IPS-15b (cell line): ENCODE measurements around the gene ARHGEF10L.

Experiments used
- H3K27me3 ChIP-seq: one replicate; pipeline ENCODE4 v1.6.1; 2013; ENCODE audit warnings: low read length; ENCODE audit not compliant: control insufficient read depth, insufficient read depth
- H3K36me3 ChIP-seq: one replicate; pipeline ENCODE4 v1.6.1; 2013; ENCODE audit warnings: low read length; ENCODE audit not compliant: control insufficient read depth, insufficient read depth
- H3K4me1 ChIP-seq: one replicate; pipeline ENCODE4 v1.6.1; 2013; ENCODE audit warnings: mild to moderate bottlenecking, low read length; ENCODE audit not compliant: control insufficient read depth, insufficient read depth
- H3K4me3 ChIP-seq: one replicate; pipeline ENCODE4 v1.5.1; 2013; ENCODE audit warnings: low read depth, low read length
- H3K9ac ChIP-seq: one replicate; pipeline ENCODE4 v1.6.1; 2013; ENCODE audit warnings: low read depth, mild to moderate bottlenecking, low read length
- H3K9me3 ChIP-seq: one replicate; pipeline ENCODE4 v1.6.1; 2013; ENCODE audit warnings: mild to moderate bottlenecking, low read length; ENCODE audit not compliant: control insufficient read depth, insufficient read depth

The ARHGEF10L gene

GRCh38 chr1:17595602-17595925, 56.1 kb downstream of the ARHGEF10L start:
- Histone ChIP-seq H3K27me3 (no peaks in the 10 kb centered on the region), H3K36me3 (peaks cover 12% of the 10 kb centered on the region), H3K4me1 (no peaks in the 10 kb centered on the region), H3K4me3 (no peak overlapping the region), H3K9ac (no peak overlapping the region), H3K9me3 (no peaks in the 10 kb centered on the region)

DNA sequence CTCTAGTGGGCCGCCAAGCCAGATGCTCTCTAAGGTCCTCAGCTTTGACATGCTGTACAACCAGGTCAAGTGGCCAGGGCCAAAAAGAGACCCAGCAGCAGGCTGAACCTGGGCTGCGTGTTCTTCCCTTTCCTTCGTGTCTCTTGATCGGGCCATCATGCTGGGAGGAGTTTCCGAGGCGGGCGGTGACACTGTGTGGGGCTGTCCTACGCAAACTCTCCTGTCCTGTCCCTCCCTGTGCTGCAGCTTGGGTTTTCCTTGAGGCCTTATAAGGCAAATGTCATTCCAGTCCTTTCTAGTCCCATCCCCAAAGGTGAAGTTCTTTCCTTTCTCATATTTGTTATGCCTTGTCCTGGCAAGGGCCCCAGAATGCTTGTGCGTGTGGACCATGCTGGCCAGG, 56.7 kb downstream of the ARHGEF10L start:
- Histone ChIP-seq H3K4me1 (no peaks in the 10 kb centered on the region), H3K36me3 (peaks cover 9% of the 10 kb centered on the region), H3K4me3 (no peak overlapping the region), H3K9me3 (no peaks in the 10 kb centered on the region), H3K27me3 (no peaks in the 10 kb centered on the region), H3K9ac (no peak overlapping the region)

DNA sequence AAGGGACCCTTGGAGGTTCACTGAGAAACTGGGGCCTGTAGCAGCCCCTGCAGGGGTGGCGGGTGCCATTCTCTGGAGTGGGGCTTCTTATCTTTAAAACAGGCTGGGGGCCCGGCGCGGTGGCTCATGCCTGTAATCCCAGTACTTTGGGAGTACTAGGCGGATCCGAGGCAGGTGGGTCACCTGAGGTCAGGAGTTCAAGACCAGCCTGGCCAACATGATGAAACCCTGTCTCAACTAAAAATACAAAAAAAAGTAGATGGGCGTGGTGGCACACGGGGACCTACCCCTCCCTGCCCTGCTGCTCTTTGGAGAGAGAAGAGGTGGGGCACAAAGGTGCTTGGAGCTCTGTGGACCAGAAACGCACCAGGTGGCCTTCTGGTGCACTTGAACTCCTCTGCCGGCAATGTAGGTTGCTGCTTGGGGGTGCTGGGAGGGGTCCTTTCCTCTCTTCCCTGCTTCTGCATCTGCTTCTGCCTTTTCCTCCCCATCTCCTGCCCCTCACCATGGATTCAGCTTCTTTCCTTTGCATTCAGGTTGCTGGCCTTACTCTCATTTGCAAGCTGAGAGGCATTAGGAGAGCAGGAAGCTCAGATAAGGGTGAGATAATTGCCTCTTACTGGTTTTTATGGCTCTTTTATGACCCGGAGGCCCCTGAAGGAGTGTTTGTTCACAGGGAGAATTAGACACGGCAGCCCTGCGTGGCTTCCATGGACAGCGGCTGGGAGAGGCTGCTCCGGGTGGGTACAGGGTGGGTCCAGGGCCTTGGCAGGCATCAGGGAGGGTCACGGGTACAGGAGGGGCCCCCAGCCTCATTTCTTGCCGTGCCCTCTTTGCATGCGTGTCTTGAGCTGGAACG, 57.4 kb downstream of the ARHGEF10L start:
- Histone ChIP-seq H3K9ac (no peak overlapping the region), H3K36me3 (peaks cover 9% of the 10 kb centered on the region), H3K27me3 (no peaks in the 10 kb centered on the region), H3K9me3 (no peaks in the 10 kb centered on the region), H3K4me3 (no peak overlapping the region), H3K4me1 (no peaks in the 10 kb centered on the region)

GRCh38 chr1:17597651-17598050, 58.2 kb downstream of the ARHGEF10L start:
- no peak overlapping the region for H3K4me3 ChIP-seq
- H3K9ac ChIP-seq, result no peak overlapping the region
- H3K9me3 ChIP-seq, result no peaks in the 10 kb centered on the region
- H3K4me1 ChIP-seq, result no peaks in the 10 kb centered on the region
- H3K27me3 ChIP-seq, result no peaks in the 10 kb centered on the region
- H3K36me3 ChIP-seq, result peaks cover 9% of the 10 kb centered on the region

DNA sequence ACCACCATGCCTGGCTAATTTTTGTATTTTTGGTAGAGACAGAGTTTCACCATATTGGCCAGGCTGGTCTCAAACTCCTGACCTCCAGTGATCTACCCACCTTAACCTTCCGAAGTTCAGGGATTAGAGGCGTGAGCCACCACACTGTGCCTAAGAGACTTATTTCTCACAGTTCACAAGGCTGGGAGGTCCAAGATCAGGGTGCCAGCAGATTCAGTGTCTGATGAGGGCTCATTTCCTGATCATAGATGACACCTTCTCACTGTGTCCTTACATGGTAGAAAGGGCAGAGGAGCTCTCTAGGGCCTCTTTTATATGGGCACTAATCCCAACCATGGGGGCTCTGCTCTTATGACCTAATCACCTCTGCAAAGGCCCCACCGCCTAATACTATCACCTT, 58.8 kb downstream of the ARHGEF10L start:
- H3K9ac ChIP-seq, result no peak overlapping the region
- no peaks in the 10 kb centered on the region for H3K4me1 ChIP-seq
- no peaks in the 10 kb centered on the region for H3K9me3 ChIP-seq
- H3K27me3 ChIP-seq, result no peaks in the 10 kb centered on the region
- no peak overlapping the region for H3K4me3 ChIP-seq
- H3K36me3 ChIP-seq, result peaks cover 7% of the 10 kb centered on the region

- Histone ChIP-seq H3K4me3 (no peak overlapping the region), H3K9ac (no peak overlapping the region), H3K27me3 (no peaks in the 10 kb centered on the region), H3K4me1 (no peaks in the 10 kb centered on the region), H3K36me3 (peaks cover 2% of the 10 kb centered on the region), H3K9me3 (no peaks in the 10 kb centered on the region)
Observed at GRCh38 chr1:17599291-17599953, 59.9 kb downstream of the ARHGEF10L start.

- H3K9ac ChIP-seq, result no peak overlapping the region
- no peaks in the 10 kb centered on the region for H3K4me1 ChIP-seq
- H3K36me3 ChIP-seq, result peaks cover 7% of the 10 kb centered on the region
- H3K27me3 ChIP-seq, result no peaks in the 10 kb centered on the region
- no peak overlapping the region for H3K4me3 ChIP-seq
- no peaks in the 10 kb centered on the region for H3K9me3 ChIP-seq
Observed at GRCh38 chr1:17599954-17600300, 60.4 kb downstream of the ARHGEF10L start.

GRCh38 chr1:17600321-17600720, 60.8 kb downstream of the ARHGEF10L start:
- H3K9ac ChIP-seq, result no peak overlapping the region
- H3K9me3 ChIP-seq, result no peaks in the 10 kb centered on the region
- no peak overlapping the region for H3K4me3 ChIP-seq
- H3K27me3 ChIP-seq, result no peaks in the 10 kb centered on the region
- H3K36me3 ChIP-seq, result peaks cover 10% of the 10 kb centered on the region
- H3K4me1 ChIP-seq, result no peaks in the 10 kb centered on the region

DNA sequence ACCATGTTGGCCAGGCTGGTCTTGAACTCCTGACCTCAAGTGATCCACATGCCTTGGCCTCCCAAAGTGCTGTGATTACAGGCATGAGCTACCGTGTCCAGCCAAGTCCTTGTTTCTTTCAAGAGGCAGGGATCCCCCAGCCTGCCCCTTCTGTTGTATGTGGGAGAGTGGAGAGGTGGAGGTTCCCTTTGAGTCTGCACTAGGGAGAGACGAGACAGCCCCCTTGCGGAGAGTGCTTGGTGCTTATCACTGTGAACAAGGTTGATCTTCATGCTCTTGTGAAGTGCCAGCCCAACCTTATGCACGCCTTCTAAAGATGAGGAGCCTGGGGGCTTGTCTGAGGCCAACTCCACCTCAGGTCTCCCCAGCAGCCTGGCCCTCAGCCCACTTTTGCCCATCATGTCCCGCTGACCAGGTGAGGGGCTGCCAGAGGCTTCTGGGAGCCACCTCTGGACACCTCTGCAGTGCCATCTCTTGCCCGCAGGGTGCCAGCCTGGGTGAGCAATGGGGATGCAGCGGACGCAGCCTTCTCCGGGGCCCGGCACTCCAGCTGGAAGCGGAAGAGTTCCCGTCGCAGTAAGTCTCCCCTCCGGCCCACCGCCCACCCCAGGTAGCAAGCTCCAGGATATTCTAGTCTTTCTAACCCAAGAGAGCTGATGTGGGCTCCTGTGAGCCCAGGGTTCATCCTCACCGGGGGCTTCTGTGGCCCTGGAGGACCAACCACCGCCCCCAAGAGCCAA, 62.3 kb downstream of the ARHGEF10L start:
- H3K4me3 ChIP-seq, result no peak overlapping the region
- no peaks in the 10 kb centered on the region for H3K9me3 ChIP-seq
- no peak overlapping the region for H3K9ac ChIP-seq
- no peaks in the 10 kb centered on the region for H3K4me1 ChIP-seq
- H3K27me3 ChIP-seq, result no peaks in the 10 kb centered on the region
- peaks cover 10% of the 10 kb centered on the region for H3K36me3 ChIP-seq

- Histone ChIP-seq H3K4me1 (no peaks in the 10 kb centered on the region), H3K9me3 (no peaks in the 10 kb centered on the region), H3K27me3 (no peaks in the 10 kb centered on the region)
Observed at GRCh38 chr1:17603091-17603841, 63.8 kb downstream of the ARHGEF10L start.

DNA sequence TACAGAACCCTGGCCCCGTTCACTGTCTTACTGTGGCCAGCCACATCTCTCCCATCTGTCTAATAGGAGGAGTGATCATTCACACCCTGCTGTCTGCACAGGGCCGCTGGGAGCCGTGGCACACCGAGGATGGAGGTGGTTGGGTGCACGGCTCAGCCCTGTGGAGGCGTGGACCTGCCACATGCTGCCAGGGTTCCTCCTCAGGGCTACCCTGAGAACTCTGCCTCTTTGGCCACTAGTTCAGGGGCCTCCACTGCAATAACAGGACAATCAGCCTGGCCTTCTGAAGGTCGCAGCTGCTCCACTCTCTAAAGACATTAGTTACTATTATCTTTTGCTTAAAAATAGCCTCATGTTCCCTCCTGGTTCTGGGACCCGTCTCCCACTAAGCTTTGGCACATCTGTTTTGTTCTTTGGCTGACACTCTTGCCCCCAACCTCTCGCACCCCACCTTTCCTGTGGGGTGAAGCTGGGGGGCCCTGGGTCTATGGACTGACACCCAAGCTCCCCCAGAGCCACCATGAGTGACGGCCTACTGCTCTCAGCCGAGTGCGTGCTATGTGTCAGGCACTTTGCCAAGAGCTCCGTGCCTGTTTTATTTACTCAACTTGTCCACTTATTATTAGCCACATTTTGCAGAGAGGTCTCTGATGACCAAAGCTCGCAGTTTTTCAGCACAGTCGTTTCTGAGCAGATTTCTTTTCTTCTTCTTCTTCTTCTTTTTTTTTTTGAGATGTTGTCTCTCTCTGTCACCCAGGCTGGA, 66.3 kb downstream of the ARHGEF10L start:
- H3K9me3 ChIP-seq, result no peaks in the 10 kb centered on the region
- peaks cover 17% of the 10 kb centered on the region for H3K36me3 ChIP-seq
- no peak overlapping the region for H3K9ac ChIP-seq
- H3K4me3 ChIP-seq, result no peak overlapping the region
- no peaks in the 10 kb centered on the region for H3K4me1 ChIP-seq
- H3K27me3 ChIP-seq, result no peaks in the 10 kb centered on the region

More at GRCh38 chr1:17603091-17603841, 63.8 kb downstream of the ARHGEF10L start:
- H3K9ac ChIP-seq, result no peak overlapping the region
- no peak overlapping the region for H3K4me3 ChIP-seq
- peaks cover 16% of the 10 kb centered on the region for H3K36me3 ChIP-seq
